Measurements from ENCODE around the gene SLC37A1.

GRCh38 chr21:42581993-42582786 is 68.5 kb downstream of the SLC37A1 start:
- TF ChIP-seq, protein P1, sequence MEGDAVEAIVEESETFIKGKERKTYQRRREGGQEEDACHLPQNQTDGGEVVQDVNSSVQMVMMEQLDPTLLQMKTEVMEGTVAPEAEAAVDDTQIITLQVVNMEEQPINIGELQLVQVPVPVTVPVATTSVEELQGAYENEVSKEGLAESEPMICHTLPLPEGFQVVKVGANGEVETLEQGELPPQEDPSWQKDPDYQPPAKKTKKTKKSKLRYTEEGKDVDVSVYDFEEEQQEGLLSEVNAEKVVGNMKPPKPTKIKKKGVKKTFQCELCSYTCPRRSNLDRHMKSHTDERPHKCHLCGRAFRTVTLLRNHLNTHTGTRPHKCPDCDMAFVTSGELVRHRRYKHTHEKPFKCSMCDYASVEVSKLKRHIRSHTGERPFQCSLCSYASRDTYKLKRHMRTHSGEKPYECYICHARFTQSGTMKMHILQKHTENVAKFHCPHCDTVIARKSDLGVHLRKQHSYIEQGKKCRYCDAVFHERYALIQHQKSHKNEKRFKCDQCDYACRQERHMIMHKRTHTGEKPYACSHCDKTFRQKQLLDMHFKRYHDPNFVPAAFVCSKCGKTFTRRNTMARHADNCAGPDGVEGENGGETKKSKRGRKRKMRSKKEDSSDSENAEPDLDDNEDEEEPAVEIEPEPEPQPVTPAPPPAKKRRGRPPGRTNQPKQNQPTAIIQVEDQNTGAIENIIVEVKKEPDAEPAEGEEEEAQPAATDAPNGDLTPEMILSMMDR (conservative IDR thresholded peaks at IDR 0.05 in 1 of 2, IDR thresholded peaks at IDR 0.05 in 1 of 2; ENCODE audit: extremely low read depth in 1 of 2, insufficient read depth in 1 of 2, low read depth in 1 of 2, low read length in 2 of 2) = no peak
- TF ChIP-seq EZH2 (IDR thresholded peaks at IDR 0.05; ENCODE audit: borderline replicate concordance, low read length) = no peak
